CD4-positive, alpha-beta T cell treated with Interleukin-1 beta for 1 hour (primary cell): Measurements from ENCODE around the gene SHPK.

Experiments used
- DNase-seq, 2 donors: peaks; one replicate each; pipeline ENCODE4 v3.0.0-alpha.2; 2020 to 2022

Gene SHPK, protein sequence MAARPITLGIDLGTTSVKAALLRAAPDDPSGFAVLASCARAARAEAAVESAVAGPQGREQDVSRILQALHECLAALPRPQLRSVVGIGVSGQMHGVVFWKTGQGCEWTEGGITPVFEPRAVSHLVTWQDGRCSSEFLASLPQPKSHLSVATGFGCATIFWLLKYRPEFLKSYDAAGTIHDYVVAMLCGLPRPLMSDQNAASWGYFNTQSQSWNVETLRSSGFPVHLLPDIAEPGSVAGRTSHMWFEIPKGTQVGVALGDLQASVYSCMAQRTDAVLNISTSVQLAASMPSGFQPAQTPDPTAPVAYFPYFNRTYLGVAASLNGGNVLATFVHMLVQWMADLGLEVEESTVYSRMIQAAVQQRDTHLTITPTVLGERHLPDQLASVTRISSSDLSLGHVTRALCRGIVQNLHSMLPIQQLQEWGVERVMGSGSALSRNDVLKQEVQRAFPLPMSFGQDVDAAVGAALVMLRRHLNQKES

DNA sequence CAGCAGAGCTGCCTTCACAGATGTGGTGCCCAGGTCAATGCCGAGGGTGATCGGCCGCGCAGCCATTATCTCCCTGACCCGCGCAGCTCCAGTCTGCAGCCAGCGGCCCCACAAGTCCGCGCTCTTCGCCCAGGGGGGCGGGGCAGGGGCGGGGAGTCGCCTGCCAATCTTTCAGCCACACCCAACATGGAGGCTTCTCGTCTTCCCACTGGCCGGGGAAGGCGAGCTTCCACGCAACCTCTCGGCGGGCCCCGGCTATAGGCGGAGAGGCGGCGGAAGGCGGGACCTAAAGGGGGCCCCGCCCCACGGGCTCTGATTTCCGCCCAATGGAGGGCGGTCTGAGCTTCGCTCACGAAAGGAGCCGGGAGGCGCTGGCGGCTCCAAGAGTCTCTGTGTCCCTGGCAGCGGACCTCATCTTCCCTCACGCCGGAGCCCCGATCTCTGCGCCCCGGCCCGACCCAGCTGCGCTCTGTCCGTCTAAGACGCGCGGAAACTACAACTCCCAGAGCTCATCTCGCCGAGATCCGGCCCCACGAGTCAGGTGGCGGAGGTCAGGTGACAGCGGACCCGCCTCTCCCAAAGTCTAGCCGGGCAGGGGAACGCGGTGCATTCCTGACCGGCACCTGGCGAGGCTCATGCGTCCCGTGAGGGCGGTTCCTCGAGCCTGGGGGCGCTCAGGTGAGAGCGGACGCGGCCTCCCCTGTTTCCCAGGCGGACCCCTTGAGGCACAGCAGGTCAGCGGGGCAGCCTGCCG lies at the start of gene SHPK, which contains the start of gene CTNS:
SHPK (minus strand) TSS at position 97 of the 754 bp plus-strand sequence; CDS start at position 66, 31 bp downstream.
CTNS (plus strand) TSS at position 607 of the 754 bp plus-strand sequence. CDS start 3,447 bp downstream, outside the sequence.
- peak; percentile 94 to 95 for DNase-seq

DNA sequence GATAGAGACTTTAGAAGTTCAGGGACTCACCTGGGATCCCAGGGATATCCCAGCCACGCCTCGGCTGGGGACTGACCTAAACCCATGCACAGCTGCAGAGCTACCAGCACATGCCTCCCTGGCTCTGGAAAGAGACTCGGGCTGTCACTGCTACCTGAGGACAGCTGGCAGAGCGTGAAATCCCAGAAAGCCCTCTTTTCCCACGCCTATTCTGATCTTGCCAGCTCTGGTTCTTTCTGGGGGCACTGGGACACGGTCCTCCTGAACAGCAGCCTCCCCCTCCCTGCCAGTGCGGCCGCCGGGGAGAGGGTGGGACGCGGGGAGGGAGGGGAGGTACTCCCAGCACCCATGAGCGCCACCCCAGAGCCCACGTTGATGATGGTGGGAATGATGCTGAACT lies 49.1 kb upstream of the SHPK start:
- no peak for DNase-seq

DNA sequence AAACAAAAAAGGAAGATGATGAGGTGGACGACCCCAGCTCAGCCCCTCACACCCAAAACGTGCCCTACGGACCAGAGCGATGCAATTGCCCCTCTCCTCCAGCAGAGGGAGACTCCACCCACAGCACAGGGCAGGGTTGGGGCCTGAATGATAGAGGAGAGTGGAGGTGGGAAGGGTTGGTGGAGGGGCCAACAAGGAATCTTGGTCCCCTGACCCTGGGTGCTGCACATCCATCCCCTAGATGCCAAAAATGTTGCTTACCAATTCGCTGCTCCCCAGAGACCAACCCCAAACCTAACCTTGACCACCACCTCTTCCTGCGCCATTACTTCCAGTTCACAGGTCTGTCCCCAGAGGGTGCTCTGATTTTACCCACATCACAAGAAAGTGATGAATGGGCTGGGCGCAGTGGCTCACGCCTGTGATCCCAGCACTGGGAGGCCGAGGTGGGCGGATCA lies 47.0 kb upstream of the SHPK start:
- DNase-seq, result peak; percentile 52 to 65

DNA sequence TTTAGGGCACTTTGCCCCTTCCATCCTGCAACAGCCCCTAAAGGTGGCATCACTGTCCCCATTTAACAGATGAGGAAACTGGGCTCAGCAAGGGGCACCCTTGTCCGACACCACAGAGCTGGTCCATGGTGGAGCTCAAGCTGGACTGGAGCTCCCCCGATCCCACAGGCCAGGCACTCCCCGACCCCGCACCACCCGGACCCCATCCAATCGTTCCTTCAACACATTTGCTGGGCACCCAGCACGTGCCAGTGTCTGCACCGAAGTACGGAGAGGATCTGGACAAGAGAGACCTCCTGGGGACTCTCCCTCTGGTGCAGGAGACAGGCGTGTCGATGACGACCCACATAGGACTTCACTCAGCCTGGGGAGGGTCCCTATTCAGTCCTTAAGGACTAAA lies 46.0 kb upstream of the SHPK start:
- no peak for DNase-seq

DNA sequence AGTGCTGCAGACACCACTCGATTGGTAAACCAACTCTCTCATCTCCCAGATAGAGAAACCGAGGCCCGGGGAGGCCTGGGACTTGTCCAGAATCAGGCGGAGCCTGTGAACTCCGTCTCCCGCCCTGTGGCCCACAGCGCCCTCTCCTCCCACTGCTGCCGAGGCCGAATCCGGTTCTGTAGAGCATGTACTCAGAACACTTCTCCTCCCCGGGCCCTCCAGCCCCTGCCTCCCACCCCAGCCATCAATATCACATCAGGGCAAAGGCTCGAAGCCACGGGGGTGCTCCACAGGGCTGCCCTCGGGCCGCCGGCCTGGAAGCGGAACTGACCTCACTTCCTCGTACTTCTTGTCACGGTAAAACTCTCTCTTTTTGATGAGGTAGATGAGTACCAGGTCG lies 45.5 kb upstream of the SHPK start:
- DNase-seq, result no peak

DNA sequence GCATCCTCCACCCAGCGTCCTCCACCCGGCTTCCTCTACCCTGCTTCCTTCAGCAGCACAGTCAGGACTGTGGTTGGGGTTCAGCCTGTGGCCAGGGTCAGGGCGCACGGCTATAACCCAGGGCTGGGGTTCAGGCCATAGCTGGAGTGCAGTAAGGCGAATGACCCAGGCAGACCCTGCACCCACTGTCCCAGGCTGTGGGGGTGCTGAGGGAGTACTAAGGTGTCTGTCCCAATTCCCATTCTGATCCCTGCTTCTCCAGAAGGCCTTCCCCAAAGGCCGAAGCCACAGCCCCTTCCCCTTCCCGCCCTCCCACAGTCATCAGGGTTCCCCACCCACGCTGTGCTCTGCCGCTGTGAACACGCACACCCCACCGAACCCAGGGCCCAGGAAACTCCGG lies 45.0 kb upstream of the SHPK start:
- DNase-seq, result no peak

DNA sequence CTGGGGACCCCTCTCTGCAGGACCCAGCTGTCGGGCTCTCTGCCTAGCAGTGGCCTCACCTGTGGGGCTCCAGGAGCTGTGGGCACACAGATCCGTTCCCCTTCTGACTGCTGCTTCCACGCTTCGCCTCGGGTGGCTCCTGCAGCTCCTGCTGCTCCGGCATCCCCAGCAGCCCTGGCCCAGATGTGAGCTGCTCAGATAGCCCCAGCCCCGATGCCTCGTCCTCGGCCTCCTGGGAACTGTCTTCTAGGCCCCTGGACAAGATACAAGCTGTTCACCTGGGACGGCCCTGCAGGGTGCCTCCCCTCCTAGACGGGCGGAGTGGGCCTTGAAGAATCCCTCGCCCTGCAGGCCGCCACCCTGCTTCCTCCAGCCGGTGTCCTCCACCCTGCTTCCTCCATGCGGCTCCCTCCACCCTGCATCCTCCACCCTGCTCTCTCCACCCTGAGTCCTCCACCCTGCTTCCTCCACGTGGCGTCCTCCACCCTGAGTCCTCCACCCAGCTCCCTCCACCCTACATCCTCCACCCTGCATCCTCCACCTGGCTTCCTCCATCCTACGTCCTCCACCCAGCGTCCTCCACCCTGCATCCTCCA lies 43.6 kb upstream of the SHPK start:
- DNase-seq, result no peak

DNA sequence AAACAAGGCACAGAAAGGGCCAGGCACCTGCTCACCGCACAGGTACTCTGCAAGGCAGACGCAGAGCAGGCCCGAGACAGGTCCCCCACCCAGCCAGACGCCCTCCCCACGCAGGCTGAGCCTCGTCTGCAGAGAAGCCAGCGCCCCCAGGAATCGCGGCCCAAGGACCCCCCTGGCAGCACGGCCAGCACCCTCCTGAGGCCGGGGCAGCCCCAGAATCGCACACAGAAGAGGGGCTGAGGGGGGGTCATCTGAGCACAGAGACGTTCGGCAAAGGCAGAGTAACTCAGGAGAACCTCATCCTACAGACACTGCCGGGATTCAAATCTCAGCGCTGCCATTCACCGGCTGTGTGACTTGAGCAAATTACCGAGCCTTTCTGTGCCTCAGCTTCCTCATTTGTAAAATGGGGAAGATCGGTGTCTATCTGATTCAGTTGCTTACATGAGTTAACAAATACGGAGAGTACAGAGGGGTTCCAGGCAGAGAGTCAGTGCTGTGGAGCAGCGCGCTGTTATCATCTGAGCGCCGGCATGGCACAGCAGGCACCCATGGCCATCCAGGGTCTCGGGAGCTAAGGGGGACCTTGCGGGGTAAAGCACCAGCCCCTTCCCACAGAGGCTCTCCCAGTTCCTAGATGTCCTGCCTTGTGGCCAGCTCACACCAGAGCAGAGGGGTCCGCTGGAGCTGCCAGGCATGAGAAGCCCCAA lies 42.9 kb upstream of the SHPK start:
- no peak for DNase-seq

DNA sequence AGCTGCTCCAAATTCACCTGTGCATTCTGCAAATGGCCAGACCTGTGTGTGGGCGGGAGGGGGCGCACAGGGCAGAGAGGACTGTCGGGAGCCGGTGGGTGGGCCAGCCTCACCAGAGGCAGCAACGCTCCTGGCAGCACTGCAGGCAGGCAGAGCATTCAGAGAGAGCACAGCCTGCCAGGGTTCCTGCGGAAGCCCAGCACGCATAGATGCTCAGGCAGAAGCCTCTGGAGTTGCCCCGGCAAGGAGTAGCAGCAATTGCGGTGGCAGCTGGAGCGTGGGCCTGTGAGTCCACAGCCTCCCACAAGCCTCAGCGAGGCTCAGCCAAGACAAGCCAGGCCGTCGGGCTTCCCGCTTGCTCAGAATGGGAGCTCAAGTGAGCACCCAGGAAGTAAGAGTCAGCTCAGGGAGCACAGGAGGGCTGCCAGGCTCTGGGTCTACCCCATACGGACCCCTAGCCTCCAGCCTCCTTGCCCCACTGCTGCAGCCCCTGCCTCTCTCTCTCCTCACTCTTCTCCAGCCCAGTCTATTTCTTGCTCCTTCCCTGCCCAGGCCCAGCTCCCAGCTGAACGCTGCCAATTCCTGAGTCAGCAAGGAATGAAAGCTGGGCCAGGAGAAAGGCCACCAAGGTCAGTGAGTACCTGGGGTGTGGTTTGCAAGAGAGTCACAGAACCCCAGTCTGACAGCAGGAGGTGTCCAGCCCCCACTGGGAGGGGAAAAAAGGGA lies 42.2 kb upstream of the SHPK start:
- DNase-seq, result no peak

DNA sequence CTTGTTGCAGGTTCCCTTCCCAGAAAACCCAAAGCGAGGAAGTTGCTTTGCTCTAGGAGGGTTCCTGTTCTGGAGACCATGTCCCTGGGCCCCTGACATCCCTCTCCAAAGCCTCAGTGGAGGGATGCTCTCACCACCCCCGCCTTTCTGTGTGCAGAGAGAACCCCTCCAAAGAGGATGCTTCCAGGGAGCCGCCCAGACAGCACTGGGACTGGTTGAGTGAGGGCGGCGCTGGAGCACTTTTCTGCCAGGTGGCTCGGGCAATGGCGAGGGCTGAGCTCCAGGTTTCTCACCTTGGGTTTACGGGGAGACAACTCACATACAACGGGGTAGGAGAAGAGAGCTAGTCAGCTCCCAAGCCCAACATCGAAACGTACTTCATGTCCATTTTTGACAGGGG lies 39.8 kb upstream of the SHPK start:
- DNase-seq, result no peak

DNA sequence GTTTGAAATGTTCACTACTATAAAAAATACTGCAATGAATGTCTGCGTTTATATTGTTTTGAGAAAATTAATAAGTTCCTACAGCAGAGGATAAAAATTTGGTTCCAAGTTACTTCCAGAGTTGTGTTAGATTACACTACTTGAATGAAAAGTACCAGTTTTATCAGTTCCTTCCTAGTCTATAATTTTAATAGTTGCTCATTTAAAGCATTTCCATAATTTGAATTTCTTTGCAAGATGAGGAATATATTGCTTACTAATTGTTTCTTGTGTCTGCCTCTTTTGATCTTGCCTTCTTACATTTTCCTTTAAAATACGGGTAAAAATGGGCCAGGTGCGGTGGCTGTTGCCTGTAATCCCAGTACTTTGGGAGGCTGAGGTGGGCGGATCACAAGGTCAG lies 36.5 kb upstream of the SHPK start:
- no peak for DNase-seq

DNA sequence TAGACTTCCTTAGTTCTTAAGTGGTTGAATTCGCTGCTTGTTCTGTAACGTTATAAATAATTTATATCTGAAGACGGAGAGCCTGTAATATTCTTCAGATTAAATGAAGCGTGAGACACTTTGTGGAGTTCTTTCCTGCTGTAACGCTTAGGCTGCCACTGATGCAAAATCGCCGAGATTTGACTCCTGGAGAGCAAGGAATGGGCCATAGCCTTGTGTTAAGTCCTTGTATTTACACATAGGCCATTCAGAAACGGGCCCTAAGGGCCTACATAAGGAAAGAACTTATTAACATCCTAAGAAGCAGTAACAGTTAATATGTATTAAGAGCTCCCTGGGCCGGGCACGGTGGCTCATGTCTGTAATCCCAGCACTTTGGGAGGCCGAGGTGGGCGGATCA lies 33.5 kb upstream of the SHPK start:
- DNase-seq, result no peak

DNA sequence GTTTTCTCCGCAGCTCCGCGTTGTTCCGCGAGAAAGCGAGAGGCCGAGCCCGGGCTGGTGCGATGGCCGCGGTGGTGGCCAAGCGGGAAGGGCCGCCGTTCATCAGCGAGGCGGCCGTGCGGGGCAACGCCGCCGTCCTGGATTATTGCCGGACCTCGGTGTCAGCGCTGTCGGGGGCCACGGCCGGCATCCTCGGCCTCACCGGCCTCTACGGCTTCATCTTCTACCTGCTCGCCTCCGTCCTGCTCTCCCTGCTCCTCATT lies 33.0 kb upstream of the SHPK start:
- DNase-seq, result no peak

DNA sequence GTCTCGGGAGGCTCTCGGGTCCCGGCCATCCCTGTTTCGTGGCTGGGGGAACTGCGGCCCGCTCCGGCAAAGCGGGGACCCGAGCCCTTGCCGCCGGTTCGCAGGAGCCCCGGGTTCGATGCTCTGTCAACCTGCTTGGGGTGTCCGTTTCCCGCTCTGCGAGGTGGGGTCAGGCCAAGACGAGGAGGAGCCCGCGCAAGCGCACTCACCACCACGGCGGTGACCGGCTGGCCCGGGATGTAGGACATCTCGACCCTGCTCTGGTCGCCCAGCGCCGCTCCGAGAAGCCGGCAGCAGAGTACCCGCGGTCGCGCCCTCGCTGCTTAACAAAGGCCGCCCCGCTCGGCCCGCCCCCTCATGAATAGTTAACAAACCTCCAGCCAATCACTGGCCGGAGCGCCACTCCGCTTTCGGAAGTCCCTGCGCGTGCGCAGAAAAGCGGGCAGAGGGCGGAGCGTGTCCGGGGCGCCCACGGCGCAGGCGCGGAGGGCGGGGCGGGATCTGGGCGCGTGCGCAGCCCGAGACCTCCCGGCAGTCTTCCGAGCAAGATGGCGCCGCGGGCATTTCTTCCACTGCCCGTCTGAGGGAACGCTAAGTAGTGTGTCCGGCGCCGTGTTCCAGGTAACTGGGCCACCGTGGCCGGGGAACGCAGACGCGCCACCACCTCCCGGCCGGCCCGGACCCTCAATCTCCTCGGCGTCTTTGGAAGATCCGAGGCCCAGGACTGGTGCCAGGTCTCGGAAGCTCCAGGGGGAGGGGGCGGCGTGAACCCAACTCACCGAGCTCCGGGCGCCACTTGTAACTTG lies 32.4 kb upstream of the SHPK start, which contains the start of the genes EMC6 and TAX1BP3:
EMC6 (plus strand) TSS at position 534 of the 806 bp plus-strand sequence. CDS start 335 bp downstream, outside the sequence.
TAX1BP3 (minus strand) TSS at position 300 of the 806 bp plus-strand sequence; CDS start at position 248, 52 bp downstream.
- DNase-seq, result peak; percentile 97 to 99

DNA sequence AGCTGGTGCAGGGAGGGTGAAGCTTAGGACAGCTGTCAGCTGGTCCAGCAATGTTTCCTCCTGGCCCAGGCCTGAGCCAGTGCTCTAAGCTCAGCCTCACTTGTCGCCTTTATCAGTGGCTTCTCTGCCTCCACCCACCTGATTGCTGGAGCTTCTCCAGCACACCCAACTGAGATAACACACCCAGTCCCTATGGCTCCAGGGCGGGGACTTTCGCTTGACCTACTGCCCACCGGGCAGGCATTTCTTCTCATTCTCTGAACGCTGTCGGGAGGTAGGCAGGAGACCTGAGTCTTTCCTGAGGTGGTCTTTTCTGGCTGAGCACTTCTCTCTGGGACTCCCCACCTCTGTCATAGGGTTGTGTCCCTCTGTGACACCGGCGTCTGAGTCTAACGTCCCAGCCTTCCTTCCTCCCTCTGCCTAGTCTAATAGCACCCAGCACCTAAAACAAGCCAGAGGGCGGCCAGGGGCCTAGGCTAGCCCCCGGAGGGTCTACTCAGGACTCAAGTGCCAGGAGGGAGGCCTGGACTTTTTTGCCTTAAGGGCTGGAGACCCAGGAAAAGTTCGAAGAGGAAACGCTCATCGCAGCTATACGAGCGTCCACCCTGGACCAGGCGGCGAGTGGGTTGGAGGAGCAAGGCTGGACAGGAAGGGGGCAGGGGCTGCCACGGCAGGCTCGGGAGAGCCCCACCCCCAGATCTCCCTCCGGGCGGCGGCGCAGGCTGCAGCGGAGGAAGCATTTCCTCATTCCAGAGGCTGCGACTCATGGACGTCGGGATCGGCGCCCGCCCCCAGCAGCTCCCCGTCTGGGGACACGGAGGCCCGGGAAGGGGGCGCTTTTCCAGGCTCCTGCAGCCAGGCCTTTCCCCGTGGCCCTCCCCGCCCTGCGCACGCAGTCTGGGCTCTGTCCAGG lies 31.6 kb upstream of the SHPK start:
- DNase-seq, result no peak

DNA sequence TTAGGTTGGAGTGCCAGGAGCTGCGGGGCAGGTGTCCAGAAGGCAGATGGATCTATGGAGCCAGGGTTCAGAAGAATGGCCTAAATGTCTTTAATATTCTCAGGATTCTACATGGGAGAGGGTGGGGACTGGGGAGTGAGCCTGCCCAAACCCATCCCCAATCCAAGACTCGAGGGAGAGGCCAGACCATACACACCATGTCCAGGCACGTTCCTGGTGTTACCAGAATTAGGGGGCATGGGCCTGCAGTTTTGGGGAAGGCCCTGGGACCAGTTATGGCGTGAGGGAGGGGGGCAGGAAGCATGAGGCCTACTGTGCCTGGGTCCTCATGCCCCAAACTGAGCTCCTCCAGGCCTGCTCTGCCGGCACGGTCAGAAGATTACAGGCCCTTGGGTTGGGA lies 30.5 kb upstream of the SHPK start:
- no peak for DNase-seq

DNA sequence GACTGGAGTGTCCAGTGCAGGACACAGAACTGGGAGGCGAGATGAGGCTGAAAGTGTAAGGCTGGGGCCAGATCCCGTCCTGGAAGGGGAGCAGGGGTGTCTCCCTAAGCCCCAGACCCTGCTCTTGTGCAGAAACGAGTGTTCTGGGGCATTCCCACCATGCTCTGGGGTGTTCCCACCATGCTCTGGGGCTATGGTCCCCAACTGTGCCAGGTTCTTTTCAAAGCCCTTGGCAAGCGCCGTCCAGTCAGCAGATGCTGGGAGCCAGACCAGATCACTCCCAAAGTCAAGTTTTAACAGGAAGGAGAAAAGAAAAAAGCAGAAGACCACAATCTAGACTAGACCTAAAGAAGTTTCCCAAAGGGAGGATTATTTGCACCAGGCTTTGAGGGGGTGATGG lies 29.8 kb upstream of the SHPK start:
- DNase-seq, result no peak

DNA sequence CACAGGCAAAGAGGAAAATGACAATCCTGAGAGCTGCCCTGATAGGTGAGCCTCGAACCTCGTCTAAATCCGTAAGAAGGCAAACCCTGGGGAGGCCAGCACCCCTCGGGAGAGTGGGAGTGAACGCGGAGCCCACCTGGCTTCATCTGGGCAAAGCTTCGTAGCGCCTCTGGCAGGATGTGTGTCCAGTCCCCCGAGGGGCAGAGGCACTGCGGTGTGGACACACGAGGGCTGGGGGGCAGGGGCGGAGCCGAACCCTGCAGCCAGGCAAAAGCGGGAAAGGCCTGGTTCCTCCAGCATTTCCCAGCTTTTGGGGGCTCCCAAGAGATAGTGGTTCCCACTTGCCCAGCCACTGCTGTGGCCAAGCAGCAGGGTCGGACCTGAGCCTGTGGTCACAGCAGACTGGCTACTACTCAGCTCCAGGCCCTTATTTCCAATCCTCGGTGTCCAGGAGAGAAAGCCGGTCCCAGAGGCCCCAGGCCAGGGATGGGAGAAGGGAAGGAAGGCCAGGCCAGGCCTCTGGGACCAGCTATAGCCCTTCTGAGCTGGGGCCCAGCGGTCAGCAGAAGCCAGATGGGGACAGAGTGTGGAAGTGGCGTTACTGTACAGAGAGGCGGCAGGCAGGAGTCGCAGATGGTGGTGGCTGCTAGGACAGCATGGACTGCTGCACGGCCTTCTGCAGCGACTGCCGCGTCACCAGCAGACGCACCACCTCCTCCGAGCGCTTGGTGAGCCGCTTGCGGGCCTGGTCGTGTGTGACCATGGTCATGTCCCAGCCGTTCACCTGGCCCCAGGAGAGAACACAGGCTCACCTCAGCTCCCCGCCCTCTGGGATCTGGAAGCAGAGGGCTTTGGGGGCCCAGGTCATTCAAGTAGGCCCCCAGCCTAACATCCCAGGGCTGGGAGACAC lies 27.3 kb upstream of the SHPK start:
- DNase-seq, result no peak

DNA sequence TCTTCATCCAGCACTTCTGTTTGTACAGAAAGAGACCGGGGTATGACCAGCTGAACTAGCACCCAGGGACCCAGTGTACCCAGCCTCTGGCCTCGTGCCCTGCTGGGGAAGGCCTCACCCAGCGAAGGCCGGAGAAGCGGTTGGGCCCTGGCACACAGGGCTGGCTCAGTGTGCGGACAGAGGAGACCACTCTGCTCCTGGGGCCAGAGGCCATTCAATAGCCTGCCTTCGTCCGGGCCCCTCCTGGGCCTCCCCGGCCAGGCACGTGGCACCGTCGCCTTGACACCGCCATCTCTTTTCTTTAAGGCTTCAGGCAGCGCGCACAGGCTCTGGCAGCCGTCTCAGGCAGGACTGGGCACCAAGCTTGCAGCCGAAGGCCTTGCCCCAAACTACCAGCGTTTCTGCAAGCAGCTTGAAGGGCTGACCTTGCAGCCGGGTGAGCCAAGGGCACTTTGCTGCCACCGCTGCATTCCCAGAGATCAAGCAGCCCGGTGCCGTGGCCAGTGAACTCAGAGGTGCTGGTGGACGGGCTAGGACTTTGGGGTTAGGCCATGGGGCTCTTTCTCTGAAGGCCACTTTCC lies 24.4 kb upstream of the SHPK start:
- DNase-seq, result no peak
